ENCODE data around the gene TMPRSS7.

DNA sequence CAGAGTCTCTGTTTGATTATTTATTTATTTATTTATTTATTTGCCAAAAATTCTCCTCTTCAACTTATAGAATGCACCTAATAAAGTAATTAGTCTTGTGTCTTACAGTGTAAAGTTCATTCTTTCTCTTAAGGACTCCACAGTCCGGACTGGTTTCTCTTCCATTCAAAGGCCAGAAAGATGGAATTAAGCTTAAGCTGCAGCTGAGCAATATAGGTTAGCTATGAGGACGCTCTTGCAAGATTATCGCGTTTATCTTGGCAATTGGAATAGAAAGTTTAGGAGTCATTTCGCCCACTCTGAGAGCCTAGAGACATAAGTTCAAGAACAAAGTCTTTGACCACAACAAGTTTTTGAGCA lies 20.8 kb upstream of the TMPRSS7 start:
- TF ChIP-seq EZH2 (IDR thresholded peaks at IDR 0.05) (no peak), POLR2AphosphoS5 (IDR thresholded peaks at IDR 0.05; ENCODE audit: borderline replicate concordance, low read depth, low read length) (no peak), FOXP2 (optimal IDR thresholded peaks at IDR 0.05; ENCODE audit: control extremely low read depth, extremely low read length, insufficient read depth) (no peak)
